T47D (cell line): ENCODE measurements around the gene C8A.

Experiments used
- DNase-seq, 2 experiments: peaks; one replicate each; pipeline versions ENCODE4 v3.0.0 to v3.0.0-alpha.2; 2011 to 2012; ENCODE audit warnings: low read depth in 1 of 2, low spot score in 1 of 2
- JUND ChIP-seq: IDR thresholded peaks from 2 replicates; pipeline ENCODE4 v1.6.1; 2012; ENCODE audit warnings: low read depth
- in situ Hi-C: cut with HindIII; loops from 2 replicates; pipeline ENCODE4 v1.10.0; 2016; ENCODE audit warnings: low sequenced_read_pairs, low pct_unique_long_range_greater_than_20kb

Gene C8A

GRCh38 chr1:56873213-56873612 is 18.6 kb downstream of the C8A start:
- TF ChIP-seq JUND, result no peak
- DNase-seq, result no peak
- in situ Hi-C loops, result no loop called here

- in situ Hi-C loops, result no loop called here
- no peak for DNase-seq
- TF ChIP-seq JUND, result no peak
Measured at GRCh38 chr1:56874689-56875088, 20.1 kb downstream of the C8A start.

- in situ Hi-C loops, result no loop called here
- no peak for DNase-seq
- TF ChIP-seq JUND, result no peak
Measured at GRCh38 chr1:56877973-56878372, 23.4 kb downstream of the C8A start.

- DNase-seq, result no peak
- in situ Hi-C loops, result no loop called here
- no peak for TF ChIP-seq JUND
Measured at GRCh38 chr1:56880774-56881173, 26.2 kb downstream of the C8A start.

- DNase-seq, result no peak
- TF ChIP-seq JUND, result no peak
- in situ Hi-C loops, result no loop called here
Measured at GRCh38 chr1:56881417-56881816, 26.8 kb downstream of the C8A start.

DNA sequence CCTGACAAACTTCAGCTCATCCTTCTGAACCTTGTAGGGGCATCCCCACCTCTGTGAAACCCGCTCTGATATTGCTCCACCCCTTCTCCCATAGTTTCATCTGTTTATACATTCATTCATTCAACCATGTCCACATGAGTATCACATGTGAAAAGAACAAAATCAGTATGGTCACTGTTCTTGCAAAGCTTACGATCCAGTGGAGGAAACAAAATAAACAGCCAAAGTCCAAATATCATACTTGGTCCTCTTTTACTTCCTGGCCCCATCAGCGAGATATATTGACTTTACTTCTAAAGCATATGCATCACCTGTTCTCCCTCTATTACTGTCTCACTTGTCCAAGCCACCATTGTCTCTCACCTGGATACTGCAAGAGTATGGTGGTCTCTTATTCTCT is 35.6 kb downstream of the C8A start:
- DNase-seq, result no peak
- TF ChIP-seq JUND, result no peak
- in situ Hi-C loops, result no loop called here

- TF ChIP-seq JUND, result no peak
- in situ Hi-C loops, result no loop called here
- no peak for DNase-seq
Measured at GRCh38 chr1:56894014-56894413, 39.4 kb downstream of the C8A start.

GRCh38 chr1:56897150-56898004 is 42.8 kb downstream of the C8A start:
- TF ChIP-seq JUND, result no peak
- no peak for DNase-seq
- in situ Hi-C loops, result no loop called here

GRCh38 chr1:56898005-56898373 is 43.4 kb downstream of the C8A start:
- in situ Hi-C loops, result no loop called here

DNA sequence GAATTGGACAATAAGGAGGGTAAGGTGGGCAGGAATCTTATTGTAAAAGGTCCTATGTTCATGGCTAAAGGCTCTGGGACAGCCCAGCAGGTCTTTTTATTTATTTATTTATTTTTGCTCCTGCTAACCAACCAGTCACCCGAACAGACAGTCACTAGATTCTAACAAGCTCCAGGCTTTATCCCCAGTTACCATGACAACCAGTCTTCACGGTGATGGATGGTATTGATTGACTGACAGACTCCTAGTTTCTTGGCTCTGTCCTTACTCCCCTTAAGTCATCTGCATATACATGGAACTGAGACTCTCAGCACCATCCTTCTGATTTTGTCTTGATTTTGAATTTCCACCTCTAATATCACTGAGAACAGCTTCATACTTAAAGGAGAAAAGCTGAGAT is 44.3 kb downstream of the C8A start:
- in situ Hi-C loops, result no loop called here
- DNase-seq, result no peak
- TF ChIP-seq JUND, result no peak

More at GRCh38 chr1:56898005-56898373, 43.4 kb downstream of the C8A start:
- no peak for DNase-seq
- TF ChIP-seq JUND, result no peak

- DNase-seq, result no peak
- no peak for TF ChIP-seq JUND
- in situ Hi-C loops, result no loop called here
Measured at GRCh38 chr1:56901716-56902115, 47.1 kb downstream of the C8A start.

DNA sequence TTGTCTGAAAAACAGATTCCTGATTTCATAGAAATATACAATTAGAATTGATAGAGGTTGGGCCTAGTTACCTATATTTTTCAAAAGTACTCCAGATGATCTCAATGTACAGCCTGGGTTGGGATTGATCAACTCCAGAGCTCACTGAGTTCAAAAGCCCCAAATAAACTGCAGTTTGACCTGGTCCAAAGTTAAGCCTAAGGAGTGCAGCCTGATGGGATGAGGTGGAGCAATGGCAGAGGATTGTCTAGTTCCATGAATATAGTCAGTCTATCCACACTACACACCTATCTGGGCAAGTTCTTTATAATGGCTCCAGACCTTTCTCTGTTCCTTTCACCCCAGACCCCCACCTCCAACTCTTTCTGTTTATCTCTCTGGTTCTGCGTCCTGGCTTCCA is 49.2 kb downstream of the C8A start:
- in situ Hi-C loops, result no loop called here
- no peak for TF ChIP-seq JUND
- no peak for DNase-seq

GRCh38 chr1:56904663-56905397 is 50.2 kb downstream of the C8A start:
- in situ Hi-C loops, result no loop called here

More at GRCh38 chr1:56904663-56905397, 50.2 kb downstream of the C8A start:
- DNase-seq, result no peak
- no peak for TF ChIP-seq JUND
